Gastrocnemius medialis (tissue), 4 donors: ENCODE measurements around the gene ASAP3. TPM values are rescaled to one million over a fixed set of nuclear protein-coding genes. Genes with fewer than 3 reads are reported as not detected.
A peak's percentile ranks its signal among the peaks of the same experiment; 100 is the strongest.

Experiments used
- ATAC-seq, 2 donors: fragments of 150-250 bp; one replicate each; pipeline ENCODE4 v1.9.1; 2016
- DNase-seq, 2 donors: peaks; one replicate each; pipeline ENCODE4 v3.0.0-alpha.2; 2019
- H3K27ac ChIP-seq, 4 donors: fragments of 200-600 bp; sonication (generic); 1 replicate in 1 of 4; 2 replicates in 3 of 4; pipeline ENCODE4 v1.5.1; 2016 to 2018; ENCODE audit warnings: mild to moderate bottlenecking in 2 of 4, moderate library complexity in 1 of 4
- H3K27me3 ChIP-seq, 3 donors: fragments of 200-600 bp; sonication (generic) in 2 of 3; 1 replicate in 1 of 3; 2 replicates in 2 of 3; pipeline versions ENCODE4 v1.5.1 to v1.6.0; 2016 to 2019; ENCODE audit warnings: mild to moderate bottlenecking in 1 of 3, moderate library complexity in 1 of 3
- H3K36me3 ChIP-seq, 2 donors: fragments of 200-600 bp; sonication (generic) in 1 of 2; one replicate each; pipeline ENCODE4 v1.5.1; 2017 to 2018
- H3K4me1 ChIP-seq, 2 donors: fragments of 200-600 bp; sonication (generic) in 1 of 2; one replicate each; pipeline ENCODE4 v1.5.1; 2016 to 2017; ENCODE audit warnings: mild to moderate bottlenecking in 2 of 2
- H3K4me3 ChIP-seq, 4 donors: fragments of 200-600 bp; sonication (generic) in 3 of 4; 1 replicate in 1 of 4; 2 replicates in 3 of 4; pipeline ENCODE4 v1.5.1; 2016 to 2019; ENCODE audit warnings: mild to moderate bottlenecking in 2 of 4
- H3K9me3 ChIP-seq, 3 donors: fragments of 200-600 bp; sonication (generic) in 2 of 3; 1 replicate in 1 of 3; 2 replicates in 2 of 3; pipeline ENCODE4 v1.5.1; 2016 to 2019
- CTCF ChIP-seq, 5 experiments: fragments of 450-650 bp in 3 of 5; fragments of 200-600 bp in 2 of 5; sonication (generic) in 2 of 5; IDR thresholded peaks in 4 of 5; conservative IDR thresholded peaks in 1 of 5; 1 replicate in 4 of 5; 2 replicates in 1 of 5; pipeline ENCODE4 v1.5.1; 2016 to 2019; ENCODE audit warnings: antibody characterized with exemption in 5 of 5, mild to moderate bottlenecking in 3 of 5, moderate library complexity in 3 of 5
- POLR2A ChIP-seq, 2 donors: fragments of 450-650 bp; IDR thresholded peaks; one replicate each; pipeline ENCODE4 v1.6.1; 2017; ENCODE audit warnings: antibody characterized with exemption in 2 of 2, mild to moderate bottlenecking in 2 of 2, moderate library complexity in 2 of 2
- in situ Hi-C, 4 donors: fragments of 200-750 bp; cut with MboI; loops; one replicate each; pipeline versions ENCODE4 v1.15.0 to v1.8.0; 2017; ENCODE audit warnings: low sequenced_read_pairs in 4 of 4
- intact Hi-C: fragments of 100-400 bp; cut with DNase I; formaldehyde crosslinking; loops from one replicate; pipeline ENCODE4 v1.15.1; 2023; ENCODE audit warnings: low total_unique reads
- total RNA-seq, 4 donors: library from RNA; depleted of rRNA; stranded (reverse); fragments of >200 nt; gene quantifications; one replicate each; pipeline versions ENCODE4 v1.1.0 to v1.2.3, GENCODE V29; 2016

The ASAP3 gene
- total RNA-seq, 4 donors from 2014 or later, result 55.5 to 129 (median 93.2) TPM

- no peak for TF ChIP-seq POLR2A (IDR thresholded peaks at IDR 0.05)
- TF ChIP-seq CTCF (IDR thresholded peaks at IDR 0.05 in 4 of 5, conservative IDR thresholded peaks at IDR 0.05 in 1 of 5), result no peak
- no peaks in the 10 kb centered on the region for H3K36me3 ChIP-seq
- no peak overlapping the region for H3K4me3 ChIP-seq
- DNase-seq, result no peak
- peaks cover 61 to 66% of the 10 kb centered on the region in 2 donors for H3K4me1 ChIP-seq
- no peaks in the 10 kb centered on the region for H3K9me3 ChIP-seq
- no peak for ATAC-seq
- peak overlapping the region; percentile 71 to 95 (median 90) for H3K27ac ChIP-seq
- intact Hi-C loops, result no loop called here
- no peaks in the 10 kb centered on the region for H3K27me3 ChIP-seq
- in situ Hi-C loops, result no loop called here
Observed at GRCh38 chr1:23475641-23476040, 8.3 kb downstream of the ASAP3 start.

GRCh38 chr1:23475134-23475628, 8.8 kb downstream of the ASAP3 start:
- Histone ChIP-seq H3K27me3 (no peaks in the 10 kb centered on the region), H3K27ac (peak overlapping the region; percentile 71 to 95 (median 90)), H3K9me3 (no peaks in the 10 kb centered on the region), H3K4me3 (no peak overlapping the region), H3K4me1 (peaks cover 61 to 66% of the 10 kb centered on the region in 2 donors), H3K36me3 (no peaks in the 10 kb centered on the region)
- ATAC-seq (peak in 1 of 2 donors; percentile 5), DNase-seq (no peak)
- TF ChIP-seq POLR2A (IDR thresholded peaks at IDR 0.05), result no peak
- no peak for TF ChIP-seq CTCF (IDR thresholded peaks at IDR 0.05 in 4 of 5, conservative IDR thresholded peaks at IDR 0.05 in 1 of 5)
- in situ Hi-C loops, result no loop called here
- intact Hi-C loops, result no loop called here

- Histone ChIP-seq H3K27me3 (no peaks in the 10 kb centered on the region), H3K4me3 (no peak overlapping the region), H3K27ac (peak overlapping the region; percentile 45 to 95 (median 66)), H3K4me1 (peaks cover 55 to 63% of the 10 kb centered on the region in 2 donors), H3K9me3 (no peaks in the 10 kb centered on the region), H3K36me3 (no peaks in the 10 kb centered on the region)
- no peak for TF ChIP-seq CTCF (IDR thresholded peaks at IDR 0.05 in 4 of 5, conservative IDR thresholded peaks at IDR 0.05 in 1 of 5)
- TF ChIP-seq POLR2A (IDR thresholded peaks at IDR 0.05), result no peak
- ATAC-seq (no peak), DNase-seq (no peak)
- in situ Hi-C loops, result no loop called here
- intact Hi-C loops, result no loop called here
Observed at GRCh38 chr1:23473037-23473800, 10.8 kb downstream of the ASAP3 start.

GRCh38 chr1:23472351-23473036, 11.5 kb downstream of the ASAP3 start:
- Histone ChIP-seq H3K27ac (peak overlapping the region; percentile 45 to 95 (median 66)), H3K36me3 (no peaks in the 10 kb centered on the region), H3K4me3 (no peak overlapping the region), H3K9me3 (no peaks in the 10 kb centered on the region), H3K27me3 (no peaks in the 10 kb centered on the region), H3K4me1 (peaks cover 51 to 58% of the 10 kb centered on the region in 2 donors)
- no peak for ATAC-seq
- TF ChIP-seq POLR2A (IDR thresholded peaks at IDR 0.05) (no peak), CTCF (IDR thresholded peaks at IDR 0.05 in 4 of 5, conservative IDR thresholded peaks at IDR 0.05 in 1 of 5) (no peak)
- intact Hi-C loops, result no loop called here
- in situ Hi-C loops, result no loop called here
- no peak for DNase-seq
